Measurements from ENCODE around the gene GPC5.

The GPC5 gene

DNA sequence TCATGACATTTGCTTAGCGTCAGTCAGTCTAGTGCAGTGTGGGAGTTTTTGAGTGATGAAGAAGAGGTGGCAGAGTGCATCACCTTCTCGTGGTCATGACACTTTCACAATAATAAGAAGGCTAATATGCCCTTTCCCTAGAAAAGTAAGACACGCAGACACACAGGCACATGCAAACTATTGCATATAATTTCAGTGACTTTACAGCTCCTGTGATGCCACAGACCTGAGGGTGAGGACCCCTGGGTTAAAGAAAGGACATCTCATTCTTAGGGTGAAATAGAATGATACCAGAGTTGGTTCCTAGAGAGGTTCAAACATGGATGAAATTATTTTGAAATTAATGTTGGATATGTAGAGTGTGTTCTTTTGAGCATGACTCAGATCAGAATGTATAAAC, 300.3 kb downstream of the GPC5 start:
- H4K20me1 ChIP-seq (ENCODE audit: insufficient read depth, low read length): no peaks in the 10 kb centered on the region
- no peak overlapping the region for H3K9ac ChIP-seq (ENCODE audit: low read length)
- H3K4me3 ChIP-seq (ENCODE audit: low read depth, low read length, poor library complexity, severe bottlenecking): no peak overlapping the region
- H3K4me2 ChIP-seq (ENCODE audit: low read length): no peak overlapping the region
- H3K79me2 ChIP-seq (ENCODE audit: insufficient read depth, low read length): no peaks in the 10 kb centered on the region
- TF ChIP-seq, protein P1, sequence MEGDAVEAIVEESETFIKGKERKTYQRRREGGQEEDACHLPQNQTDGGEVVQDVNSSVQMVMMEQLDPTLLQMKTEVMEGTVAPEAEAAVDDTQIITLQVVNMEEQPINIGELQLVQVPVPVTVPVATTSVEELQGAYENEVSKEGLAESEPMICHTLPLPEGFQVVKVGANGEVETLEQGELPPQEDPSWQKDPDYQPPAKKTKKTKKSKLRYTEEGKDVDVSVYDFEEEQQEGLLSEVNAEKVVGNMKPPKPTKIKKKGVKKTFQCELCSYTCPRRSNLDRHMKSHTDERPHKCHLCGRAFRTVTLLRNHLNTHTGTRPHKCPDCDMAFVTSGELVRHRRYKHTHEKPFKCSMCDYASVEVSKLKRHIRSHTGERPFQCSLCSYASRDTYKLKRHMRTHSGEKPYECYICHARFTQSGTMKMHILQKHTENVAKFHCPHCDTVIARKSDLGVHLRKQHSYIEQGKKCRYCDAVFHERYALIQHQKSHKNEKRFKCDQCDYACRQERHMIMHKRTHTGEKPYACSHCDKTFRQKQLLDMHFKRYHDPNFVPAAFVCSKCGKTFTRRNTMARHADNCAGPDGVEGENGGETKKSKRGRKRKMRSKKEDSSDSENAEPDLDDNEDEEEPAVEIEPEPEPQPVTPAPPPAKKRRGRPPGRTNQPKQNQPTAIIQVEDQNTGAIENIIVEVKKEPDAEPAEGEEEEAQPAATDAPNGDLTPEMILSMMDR (IDR thresholded peaks at IDR 0.05; ENCODE audit: low read length): no peak
- no peak for TF ChIP-seq EZH2 (IDR thresholded peaks at IDR 0.05; ENCODE audit: borderline replicate concordance, low read length)
- H3K9me3 ChIP-seq (ENCODE audit: low read length): no peaks in the 10 kb centered on the region
- H2AFZ ChIP-seq (ENCODE audit: low read length): no peak overlapping the region
- no peaks in the 10 kb centered on the region for H3F3A ChIP-seq (ENCODE audit: insufficient read depth, low read length)
- no peaks in the 10 kb centered on the region for H3K4me1 ChIP-seq (ENCODE audit: insufficient read depth, low read length, severe bottlenecking)
- no peak overlapping the region for H3K27ac ChIP-seq (ENCODE audit: low read depth, low read length, poor library complexity, severe bottlenecking)
- no peaks in the 10 kb centered on the region for H3K9me2 ChIP-seq (ENCODE audit: low read depth, low read length)
- H3K36me3 ChIP-seq (ENCODE audit: insufficient read depth, low read length): no peaks in the 10 kb centered on the region
- H3K27me3 ChIP-seq (ENCODE audit: insufficient read depth, low read length): no peaks in the 10 kb centered on the region

DNA sequence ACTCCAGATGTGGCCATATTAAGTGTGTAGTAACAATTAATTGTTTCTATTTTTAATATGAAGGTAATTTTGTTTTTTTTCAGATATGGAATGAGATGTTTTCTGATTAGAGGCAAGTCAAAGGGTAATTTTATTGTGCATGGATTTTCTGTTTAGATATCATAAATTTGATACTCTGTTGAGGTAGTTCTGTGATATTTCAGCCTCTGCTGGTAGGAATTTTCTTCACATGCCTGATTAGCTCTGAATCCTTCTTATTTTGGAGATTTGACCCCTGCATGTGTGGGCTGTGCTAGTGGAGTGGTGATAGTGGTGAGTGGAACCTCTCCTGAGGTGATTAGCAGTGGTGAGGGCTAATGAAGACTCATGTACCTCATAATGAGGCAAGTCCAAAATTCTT, 301.4 kb downstream of the GPC5 start:
- H3K27ac ChIP-seq (ENCODE audit: low read depth, low read length, poor library complexity, severe bottlenecking): no peak overlapping the region
- no peaks in the 10 kb centered on the region for H3F3A ChIP-seq (ENCODE audit: insufficient read depth, low read length)
- no peaks in the 10 kb centered on the region for H3K36me3 ChIP-seq (ENCODE audit: insufficient read depth, low read length)
- no peak overlapping the region for H3K4me2 ChIP-seq (ENCODE audit: low read length)
- no peaks in the 10 kb centered on the region for H3K4me1 ChIP-seq (ENCODE audit: insufficient read depth, low read length, severe bottlenecking)
- no peaks in the 10 kb centered on the region for H3K9me2 ChIP-seq (ENCODE audit: low read depth, low read length)
- no peak overlapping the region for H3K4me3 ChIP-seq (ENCODE audit: low read depth, low read length, poor library complexity, severe bottlenecking)
- no peaks in the 10 kb centered on the region for H3K79me2 ChIP-seq (ENCODE audit: insufficient read depth, low read length)
- TF ChIP-seq EZH2 (IDR thresholded peaks at IDR 0.05; ENCODE audit: borderline replicate concordance, low read length): no peak
- TF ChIP-seq, protein P1 (IDR thresholded peaks at IDR 0.05; ENCODE audit: low read length): no peak
- no peak overlapping the region for H3K9ac ChIP-seq (ENCODE audit: low read length)
- H4K20me1 ChIP-seq (ENCODE audit: insufficient read depth, low read length): no peaks in the 10 kb centered on the region
- H2AFZ ChIP-seq (ENCODE audit: low read length): no peak overlapping the region
- H3K27me3 ChIP-seq (ENCODE audit: insufficient read depth, low read length): no peaks in the 10 kb centered on the region
- no peaks in the 10 kb centered on the region for H3K9me3 ChIP-seq (ENCODE audit: low read length)

DNA sequence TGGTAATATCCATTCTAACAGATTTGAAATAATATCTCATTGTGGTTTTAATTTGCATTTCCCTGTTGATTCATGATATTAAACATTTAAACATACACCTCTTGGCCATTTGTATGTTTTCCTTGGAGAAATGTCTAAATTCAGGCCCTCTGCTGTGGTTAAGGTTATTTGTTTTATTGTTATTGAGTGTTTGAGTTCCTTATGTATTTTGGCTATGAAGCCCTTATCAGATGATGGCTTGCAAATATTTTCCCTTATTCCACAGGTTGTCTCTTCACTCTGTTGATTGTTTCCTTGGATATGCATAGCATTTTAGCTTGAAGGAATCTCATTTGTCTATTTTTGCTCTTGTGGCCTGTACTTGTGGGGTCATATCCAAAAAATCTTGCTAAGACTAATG, 303.6 kb downstream of the GPC5 start:
- no peak overlapping the region for H3K4me2 ChIP-seq (ENCODE audit: low read length)
- no peaks in the 10 kb centered on the region for H3F3A ChIP-seq (ENCODE audit: insufficient read depth, low read length)
- H3K27ac ChIP-seq (ENCODE audit: low read depth, low read length, poor library complexity, severe bottlenecking): no peak overlapping the region
- no peak overlapping the region for H2AFZ ChIP-seq (ENCODE audit: low read length)
- no peaks in the 10 kb centered on the region for H4K20me1 ChIP-seq (ENCODE audit: insufficient read depth, low read length)
- no peaks in the 10 kb centered on the region for H3K9me2 ChIP-seq (ENCODE audit: low read depth, low read length)
- no peak for TF ChIP-seq EZH2 (IDR thresholded peaks at IDR 0.05; ENCODE audit: borderline replicate concordance, low read length)
- TF ChIP-seq, protein P1 (IDR thresholded peaks at IDR 0.05; ENCODE audit: low read length): no peak
- no peaks in the 10 kb centered on the region for H3K79me2 ChIP-seq (ENCODE audit: insufficient read depth, low read length)
- no peak overlapping the region for H3K4me3 ChIP-seq (ENCODE audit: low read depth, low read length, poor library complexity, severe bottlenecking)
- no peak overlapping the region for H3K9ac ChIP-seq (ENCODE audit: low read length)
- no peaks in the 10 kb centered on the region for H3K27me3 ChIP-seq (ENCODE audit: insufficient read depth, low read length)
- no peaks in the 10 kb centered on the region for H3K36me3 ChIP-seq (ENCODE audit: insufficient read depth, low read length)
- no peaks in the 10 kb centered on the region for H3K4me1 ChIP-seq (ENCODE audit: insufficient read depth, low read length, severe bottlenecking)
- no peaks in the 10 kb centered on the region for H3K9me3 ChIP-seq (ENCODE audit: low read length)

Measured in OCI-LY1 (cell line).